Neural cell (in vitro differentiated cells): ENCODE data around the gene BTBD7. TPM values are rescaled to one million over a fixed set of nuclear protein-coding genes. Genes with fewer than 3 reads are reported as not detected.

Experiments
- H2AFZ ChIP-seq: fragments of 200-600, 300-800 bp; sonication (generic), shearing (Covaris generic); 2 replicates; pipeline ENCODE4 v1.6.0; 2014; ENCODE audit warnings: low read depth, mild to moderate bottlenecking, antibody characterized with exemption, low read length, moderate library complexity
- H3F3A ChIP-seq: fragments of 200-600 bp; shearing (Covaris generic); 2 replicates; pipeline ENCODE4 v1.6.1; 2016; ENCODE audit warnings: mild to moderate bottlenecking, moderate library complexity, mixed read lengths, antibody characterized with exemption, low read length; ENCODE audit not compliant: insufficient read depth, poor library complexity, severe bottlenecking
- H3K27ac ChIP-seq: fragments of 200-600, 300-800 bp; sonication (generic), shearing (Covaris generic); 2 replicates; pipeline ENCODE4 v1.5.1; 2014; ENCODE audit warnings: mild to moderate bottlenecking, low read length, moderate library complexity
- H3K27me3 ChIP-seq: fragments of 300-800, 200-600 bp; sonication (generic), shearing (Covaris generic); 2 replicates; pipeline ENCODE4 v1.6.0; 2014; ENCODE audit warnings: mild to moderate bottlenecking, low read depth, low read length, moderate library complexity; ENCODE audit not compliant: insufficient read depth
- H3K36me3 ChIP-seq: fragments of 300-800, 200-600 bp; sonication (generic), shearing (Covaris generic); 2 replicates; pipeline ENCODE4 v1.5.1; 2014; ENCODE audit warnings: mild to moderate bottlenecking, antibody characterized with exemption, low read length, moderate library complexity; ENCODE audit not compliant: insufficient read depth
- H3K4me2 ChIP-seq: fragments of 300-800, 200-600 bp; sonication (generic), shearing (Covaris generic); 2 replicates; pipeline ENCODE4 v1.6.0; 2014; ENCODE audit warnings: mild to moderate bottlenecking, low read length
- H3K4me3 ChIP-seq: fragments of 300-800, 200-600 bp; sonication (generic), shearing (Covaris generic); 2 replicates; pipeline ENCODE4 v1.5.1; 2014; ENCODE audit warnings: mild to moderate bottlenecking, low read length, moderate library complexity
- H3K79me2 ChIP-seq: fragments of 200-600 bp; shearing (Covaris generic); replicated peaks from 2 replicates; pipeline ENCODE4 v1.6.0; 2014; ENCODE audit warnings: mild to moderate bottlenecking, low read length, moderate library complexity; ENCODE audit not compliant: insufficient read depth
- H3K9ac ChIP-seq: fragments of 300-800, 200-600 bp; sonication (generic), shearing (Covaris generic); 2 replicates; pipeline ENCODE4 v1.6.1; 2016; ENCODE audit warnings: mild to moderate bottlenecking, low read length, mixed read lengths
- H3K9me2 ChIP-seq: fragments of 200-600 bp; shearing (Covaris generic); 2 replicates; pipeline ENCODE4 v1.6.1; 2016; ENCODE audit warnings: mild to moderate bottlenecking, low read length, mixed read lengths; ENCODE audit not compliant: insufficient read depth
- H3K9me3 ChIP-seq: fragments of 200-600, 300-800 bp; sonication (generic), shearing (Covaris generic); 2 replicates; pipeline ENCODE4 v1.6.1; 2016; ENCODE audit warnings: mild to moderate bottlenecking, mixed run types, low read length, moderate library complexity, mixed read lengths
- H4K20me1 ChIP-seq: fragments of 200-600 bp; shearing (Covaris generic); 2 replicates; pipeline ENCODE4 v1.6.1; 2016; ENCODE audit warnings: mild to moderate bottlenecking, mixed run types; ENCODE audit not compliant: insufficient read depth
- EP300 ChIP-seq: fragments of 450-650 bp; conservative IDR thresholded peaks from 2 replicates; pipeline ENCODE4 v1.6.1; 2014; ENCODE audit warnings: antibody characterized with exemption, mild to moderate bottlenecking, moderate library complexity; ENCODE audit not compliant: poor library complexity, severe bottlenecking
- EZH2 ChIP-seq: fragments of 200-600, 300-800 bp; shearing (Covaris generic), sonication (generic); IDR thresholded peaks from 2 replicates; pipeline ENCODE4 v1.6.1; 2014; ENCODE audit warnings: antibody characterized with exemption, low read length, borderline replicate concordance, mild to moderate bottlenecking; ENCODE audit not compliant: insufficient read depth, poor library complexity, severe bottlenecking
- MXI1 ChIP-seq: fragments of 450-650 bp; conservative IDR thresholded peaks from 2 replicates; pipeline ENCODE4 v1.6.1; 2014; ENCODE audit warnings: antibody characterized with exemption, mild to moderate bottlenecking; ENCODE audit not compliant: poor library complexity, severe bottlenecking
- POLR2AphosphoS5 ChIP-seq: IDR thresholded peaks from 2 replicates; pipeline ENCODE4 v1.6.1; 2012
- RAD21 ChIP-seq: fragments of 450-650 bp; conservative IDR thresholded peaks from 2 replicates; pipeline ENCODE4 v1.6.1; 2014; ENCODE audit warnings: antibody characterized with exemption, mild to moderate bottlenecking, moderate library complexity
- REST ChIP-seq: IDR thresholded peaks from 2 replicates; pipeline ENCODE4 v1.6.1; 2012; ENCODE audit warnings: borderline replicate concordance
- SMC3 ChIP-seq: fragments of 450-650 bp; conservative IDR thresholded peaks from 2 replicates; pipeline ENCODE4 v1.6.1; 2014; ENCODE audit warnings: antibody characterized with exemption, mild to moderate bottlenecking, moderate library complexity; ENCODE audit not compliant: poor library complexity
- TAF1 ChIP-seq: IDR thresholded peaks from 2 replicates; pipeline ENCODE4 v1.6.1; 2012; ENCODE audit warnings: low read depth
- polyA plus RNA-seq: library from polyadenylated mRNA; depleted of rRNA; stranded (reverse); fragments of >200 nt; gene quantifications from 2 replicates; pipeline ENCODE4 v1.2.3, GENCODE V29; 2014
- TF ChIP-seq, protein P1 (sequence below): fragments of 450-650 bp; IDR thresholded peaks from 2 replicates; pipeline ENCODE4 v1.5.1; 2014; ENCODE audit warnings: antibody characterized with exemption, mild to moderate bottlenecking, moderate library complexity; ENCODE audit not compliant: poor library complexity, severe bottlenecking

Gene BTBD7
- polyA plus RNA-seq, 1 donor from 2014 or later = 11.5 TPM

DNA sequence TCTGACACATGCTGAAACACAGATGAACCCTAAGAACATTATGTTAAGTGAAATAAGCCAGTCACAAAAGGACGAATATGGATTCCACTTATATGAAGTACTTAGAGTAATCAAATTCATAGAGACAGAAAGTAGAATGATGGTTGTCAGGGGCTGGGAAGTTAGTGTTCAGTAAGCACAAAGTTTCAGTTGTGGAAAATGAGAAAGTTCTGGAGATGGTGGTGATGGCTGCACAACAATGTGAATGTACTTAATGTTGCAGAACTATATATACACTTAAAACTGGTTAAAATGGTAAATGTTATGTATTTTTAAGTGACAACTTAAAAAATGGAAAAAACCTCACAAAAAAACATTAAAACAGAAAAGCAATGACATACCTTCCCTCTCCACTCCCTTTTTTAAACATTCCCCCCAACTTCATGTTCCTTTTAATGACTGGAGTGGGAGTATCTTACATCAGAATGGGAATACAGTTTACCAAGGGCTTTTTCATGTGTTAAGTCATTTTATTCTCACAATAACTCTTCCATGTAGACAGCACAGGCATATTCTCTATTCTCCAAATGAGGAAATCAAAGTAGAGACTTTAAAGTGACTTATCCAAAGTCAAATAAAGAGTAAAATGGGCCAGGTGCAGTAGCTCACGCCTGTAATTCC, 24.0 kb downstream of the BTBD7 start:
- no peaks in the 10 kb centered on the region for H3K9me3 ChIP-seq
- H3K9ac ChIP-seq = no peak overlapping the region
- no peaks in the 10 kb centered on the region for H3K36me3 ChIP-seq
- H4K20me1 ChIP-seq = no peaks in the 10 kb centered on the region
- TF ChIP-seq RAD21 (no peak), MXI1 (no peak)
- H3K4me3 ChIP-seq = no peak overlapping the region
- H3K27me3 ChIP-seq = no peaks in the 10 kb centered on the region
- H3F3A ChIP-seq = no peaks in the 10 kb centered on the region
- no peak overlapping the region for H3K4me2 ChIP-seq
- H2AFZ ChIP-seq = no peak overlapping the region
- no peaks in the 10 kb centered on the region for H3K9me2 ChIP-seq
- no peak overlapping the region for H3K27ac ChIP-seq
- peaks cover 5% of the 10 kb centered on the region for H3K79me2 ChIP-seq

DNA sequence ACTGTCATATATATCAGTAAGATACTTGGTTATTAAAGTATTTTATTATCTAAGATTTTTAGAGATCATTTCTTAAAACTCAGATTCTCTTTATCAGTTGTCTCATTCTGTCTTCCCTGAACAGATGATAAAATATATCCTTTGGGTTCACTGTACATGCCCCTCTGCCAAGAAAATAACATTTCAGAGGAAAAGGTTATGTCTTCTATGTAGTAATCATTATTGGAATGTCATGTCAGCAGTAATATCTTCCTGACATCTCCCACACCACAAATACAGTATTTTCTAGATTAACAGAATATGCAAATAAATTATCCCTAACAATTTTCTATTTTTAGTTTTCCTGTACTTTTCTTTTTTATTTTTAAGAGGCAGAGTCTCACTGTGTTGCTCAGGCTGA, 26.0 kb downstream of the BTBD7 start:
- Histone ChIP-seq H3K27ac (no peak overlapping the region), H3K9me2 (no peaks in the 10 kb centered on the region), H3F3A (no peaks in the 10 kb centered on the region), H3K27me3 (no peaks in the 10 kb centered on the region), H4K20me1 (no peaks in the 10 kb centered on the region), H2AFZ (no peak overlapping the region), H3K9ac (no peak overlapping the region), H3K9me3 (no peaks in the 10 kb centered on the region), H3K36me3 (no peaks in the 10 kb centered on the region), H3K4me2 (no peak overlapping the region), H3K4me3 (no peak overlapping the region), H3K79me2 (peaks cover 5% of the 10 kb centered on the region)
- TF ChIP-seq REST = no peak
- no peak for TF ChIP-seq SMC3
- no peak for TF ChIP-seq RAD21
- TF ChIP-seq MXI1 = no peak
- TF ChIP-seq POLR2AphosphoS5 = no peak
- no peak for TF ChIP-seq EP300
- TF ChIP-seq, protein P1, sequence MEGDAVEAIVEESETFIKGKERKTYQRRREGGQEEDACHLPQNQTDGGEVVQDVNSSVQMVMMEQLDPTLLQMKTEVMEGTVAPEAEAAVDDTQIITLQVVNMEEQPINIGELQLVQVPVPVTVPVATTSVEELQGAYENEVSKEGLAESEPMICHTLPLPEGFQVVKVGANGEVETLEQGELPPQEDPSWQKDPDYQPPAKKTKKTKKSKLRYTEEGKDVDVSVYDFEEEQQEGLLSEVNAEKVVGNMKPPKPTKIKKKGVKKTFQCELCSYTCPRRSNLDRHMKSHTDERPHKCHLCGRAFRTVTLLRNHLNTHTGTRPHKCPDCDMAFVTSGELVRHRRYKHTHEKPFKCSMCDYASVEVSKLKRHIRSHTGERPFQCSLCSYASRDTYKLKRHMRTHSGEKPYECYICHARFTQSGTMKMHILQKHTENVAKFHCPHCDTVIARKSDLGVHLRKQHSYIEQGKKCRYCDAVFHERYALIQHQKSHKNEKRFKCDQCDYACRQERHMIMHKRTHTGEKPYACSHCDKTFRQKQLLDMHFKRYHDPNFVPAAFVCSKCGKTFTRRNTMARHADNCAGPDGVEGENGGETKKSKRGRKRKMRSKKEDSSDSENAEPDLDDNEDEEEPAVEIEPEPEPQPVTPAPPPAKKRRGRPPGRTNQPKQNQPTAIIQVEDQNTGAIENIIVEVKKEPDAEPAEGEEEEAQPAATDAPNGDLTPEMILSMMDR = no peak
- TF ChIP-seq TAF1 = no peak
- no peak for TF ChIP-seq EZH2
